ENCODE data around the gene KRT34. TPM values are rescaled to one million over a fixed set of nuclear protein-coding genes. Genes with fewer than 3 reads are reported as not detected.

Gene KRT34
- polyA plus RNA-seq, 3 donors = not detected

- H3K4me1 ChIP-seq (ENCODE audit: control insufficient read depth in 1 of 2, insufficient read depth in 2 of 2, low read length in 2 of 2) = peaks cover 0 to 7% of the 10 kb centered on the region in 2 donors
- peaks cover 0 to 2% (median 0%) of the 10 kb centered on the region in 7 donors for H3K9me3 Mint-ChIP-seq
- peaks cover 2 to 5% (median 4%) of the 10 kb centered on the region in 3 donors for H3K27me3 Mint-ChIP-seq (ENCODE audit: low read depth in 3 of 3)
- DNase-seq = no peak
- no peaks in the 10 kb centered on the region for H3K36me3 Mint-ChIP-seq
- H3K4me2 ChIP-seq (replicated peaks; ENCODE audit: extremely low read depth, low read length, poor library complexity, severe bottlenecking) = no peak overlapping the region
- H3K4me3 Mint-ChIP-seq = no peak overlapping the region
- no peaks in the 10 kb centered on the region for H3K27me3 ChIP-seq (ENCODE audit: control insufficient read depth in 2 of 2, insufficient read depth in 2 of 2, low read length in 2 of 2)
- no peak overlapping the region for H2AFZ ChIP-seq (ENCODE audit: insufficient read depth, low read depth, low read length, poor library complexity, severe bottlenecking)
- no peak overlapping the region for H3K27ac Mint-ChIP-seq
- intact Hi-C loops (cut with micrococcal nuclease) = no loop called here
- no peak overlapping the region for H3K27ac ChIP-seq (ENCODE audit: low read depth in 1 of 2, low read length in 2 of 2)
- H4K20me1 ChIP-seq (ENCODE audit: insufficient read depth, low read length) = no peaks in the 10 kb centered on the region
- H3K9ac ChIP-seq (ENCODE audit: insufficient read depth, low read length, poor library complexity, severe bottlenecking) = no peak overlapping the region
- TF ChIP-seq CTCF (IDR thresholded peaks at IDR 0.05) = no peak
- H3K79me2 ChIP-seq (ENCODE audit: insufficient read depth, low read length) = no peaks in the 10 kb centered on the region
- H3K9me3 ChIP-seq (replicated peaks in 1 of 2; ENCODE audit: control insufficient read depth in 1 of 2, insufficient read depth in 1 of 2, low read length in 2 of 2) = no peaks in the 10 kb centered on the region
- peaks cover 8% of the 10 kb centered on the region for H3K4me1 Mint-ChIP-seq
- WGBS (ENCODE audit: insufficient coverage) = 78% methylated on average over 2 of the region's 2 CpGs
- no peak overlapping the region for H3K4me3 ChIP-seq (replicated peaks in 1 of 3; ENCODE audit: low read depth in 2 of 3, low read length in 3 of 3)
- no peaks in the 10 kb centered on the region for H3K36me3 ChIP-seq (replicated peaks in 1 of 2; ENCODE audit: control insufficient read depth in 1 of 2, insufficient read depth in 2 of 2, low read length in 2 of 2)
These were observed 49.9 kb downstream of the KRT34 start for GRCh38 chr17:41332239-41332638.

- H3K27me3 ChIP-seq (ENCODE audit: control insufficient read depth in 2 of 2, insufficient read depth in 2 of 2, low read length in 2 of 2) = no peaks in the 10 kb centered on the region
- H3K4me3 Mint-ChIP-seq = no peak overlapping the region
- no peak overlapping the region for H3K27ac Mint-ChIP-seq
- peaks cover 2 to 5% (median 2%) of the 10 kb centered on the region in 3 donors for H3K27me3 Mint-ChIP-seq (ENCODE audit: low read depth in 3 of 3)
- H3K36me3 ChIP-seq (replicated peaks in 1 of 2; ENCODE audit: control insufficient read depth in 1 of 2, insufficient read depth in 2 of 2, low read length in 2 of 2) = no peaks in the 10 kb centered on the region
- peaks cover 14% of the 10 kb centered on the region for H3K4me1 Mint-ChIP-seq
- no peaks in the 10 kb centered on the region for H3K9me3 ChIP-seq (replicated peaks in 1 of 2; ENCODE audit: control insufficient read depth in 1 of 2, insufficient read depth in 1 of 2, low read length in 2 of 2)
- H3K79me2 ChIP-seq (ENCODE audit: insufficient read depth, low read length) = no peaks in the 10 kb centered on the region
- WGBS (ENCODE audit: insufficient coverage) = 93% methylated on average over 6 of the region's 7 CpGs
- no peak overlapping the region for H3K27ac ChIP-seq (ENCODE audit: low read depth in 1 of 2, low read length in 2 of 2)
- peaks cover 0 to 2% (median 0%) of the 10 kb centered on the region in 7 donors for H3K9me3 Mint-ChIP-seq
- no peaks in the 10 kb centered on the region for H4K20me1 ChIP-seq (ENCODE audit: insufficient read depth, low read length)
- no peak overlapping the region for H3K4me3 ChIP-seq (replicated peaks in 1 of 3; ENCODE audit: low read depth in 2 of 3, low read length in 3 of 3)
- TF ChIP-seq CTCF (IDR thresholded peaks at IDR 0.05) = no peak
- no peaks in the 10 kb centered on the region for H3K36me3 Mint-ChIP-seq
- H3K4me2 ChIP-seq (replicated peaks; ENCODE audit: extremely low read depth, low read length, poor library complexity, severe bottlenecking) = no peak overlapping the region
- DNase-seq = no peak
- H3K4me1 ChIP-seq (ENCODE audit: control insufficient read depth in 1 of 2, insufficient read depth in 2 of 2, low read length in 2 of 2) = peaks cover 0 to 12% of the 10 kb centered on the region in 2 donors
- intact Hi-C loops (cut with micrococcal nuclease) = no loop called here
- no peak overlapping the region for H2AFZ ChIP-seq (ENCODE audit: insufficient read depth, low read depth, low read length, poor library complexity, severe bottlenecking)
- H3K9ac ChIP-seq (ENCODE audit: insufficient read depth, low read length, poor library complexity, severe bottlenecking) = no peak overlapping the region
These were observed 50.5 kb downstream of the KRT34 start for GRCh38 chr17:41331606-41332005.

Data from CD14-positive monocyte (primary cell).